ENCODE results near the gene DNTT. TPM values are rescaled to one million over a fixed set of nuclear protein-coding genes. Genes with fewer than 3 reads are reported as not detected.

DNTT gene
- total and polyA plus RNA-seq, 7 experiments from 2014 or later = 0.19 to 5.0 (median 2.0) TPM; not detected in 3

DNA sequence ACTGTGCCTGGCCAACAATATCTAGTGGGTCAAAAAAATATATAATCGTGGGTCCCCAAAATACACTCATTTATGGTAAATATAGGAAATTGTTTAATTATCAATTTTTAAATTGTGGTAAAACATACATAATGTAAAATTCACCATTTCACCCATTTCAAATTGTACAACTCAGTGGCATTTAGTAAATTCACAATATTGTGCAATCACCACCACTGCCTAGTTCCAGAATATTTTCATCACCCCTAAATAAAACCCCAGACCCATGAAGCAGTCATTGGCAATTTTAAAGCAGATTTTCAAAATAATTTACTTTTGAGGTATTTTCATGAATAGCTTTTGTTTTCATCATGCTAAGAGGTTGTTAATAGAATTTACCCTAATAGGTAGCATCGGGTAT, 43.1 kb upstream of the DNTT start:
- no peaks in the 10 kb centered on the region for H3K27me3 ChIP-seq (ENCODE audit: control insufficient read depth in 2 of 2, insufficient read depth in 2 of 2, low read length in 2 of 2)
- no peaks in the 10 kb centered on the region for H3K4me1 ChIP-seq (ENCODE audit: control insufficient read depth in 2 of 2, insufficient read depth in 2 of 2, low read length in 2 of 2)
- Mint-ChIP-seq H3K27me3 (peaks cover 0 to 3% (median 2%) of the 10 kb centered on the region in 5 donors), H3K4me3 (no peak overlapping the region), H3K4me1 (peaks cover 0 to 4% (median 0%) of the 10 kb centered on the region in 7 donors), H3K27ac (no peak overlapping the region), H3K36me3 (no peaks in the 10 kb centered on the region), H3K9me3 (no peaks in the 10 kb centered on the region)
- H3K36me3 ChIP-seq (ENCODE audit: control insufficient read depth in 2 of 3, insufficient read depth in 3 of 3, low read length in 3 of 3) = no peaks in the 10 kb centered on the region
- no peak overlapping the region for H3K27ac ChIP-seq (ENCODE audit: low read depth, low read length)
- ChIA-PET POLR2A (no interaction called here), CTCF (interaction anchor here (0.7 kb wide), 1 partner anchor 31 kb away, joined by 3 read pairs; no protein-coding TSS in a partner anchor)
- H3K9me3 ChIP-seq (ENCODE audit: control insufficient read depth in 2 of 3, low read length in 3 of 3) = no peaks in the 10 kb centered on the region
- no peak for DNase-seq
- intact Hi-C loops (cut with micrococcal nuclease) = no loop called here
- no peak overlapping the region for H3K4me3 ChIP-seq (ENCODE audit: low read length)
- ATAC-seq = no peak

DNA sequence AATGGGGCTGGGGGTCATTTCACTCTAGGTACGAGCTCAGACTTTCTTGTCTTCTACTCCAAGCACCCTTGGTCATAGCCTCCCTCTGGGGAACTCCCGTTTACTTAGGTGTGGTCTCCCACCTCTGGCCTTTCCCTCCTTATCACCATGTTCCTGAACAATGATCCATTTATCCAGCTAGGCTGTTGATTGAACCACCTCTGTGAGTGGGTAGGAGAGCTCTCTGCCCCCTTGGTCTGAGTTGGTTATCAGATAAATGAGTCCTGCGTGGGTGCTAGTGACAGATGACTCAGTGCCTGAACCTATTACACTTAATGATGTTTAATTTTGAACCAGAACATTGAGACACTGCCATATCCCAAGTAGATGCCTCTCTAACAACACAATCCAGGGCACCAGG, 42.3 kb upstream of the DNTT start:
- DNase-seq (no peak), ATAC-seq (no peak)
- Histone ChIP-seq H3K27ac (ENCODE audit: low read depth, low read length) (no peak overlapping the region), H3K4me3 (ENCODE audit: low read length) (no peak overlapping the region), H3K27me3 (ENCODE audit: control insufficient read depth in 2 of 2, insufficient read depth in 2 of 2, low read length in 2 of 2) (no peaks in the 10 kb centered on the region), H3K4me1 (ENCODE audit: control insufficient read depth in 2 of 2, insufficient read depth in 2 of 2, low read length in 2 of 2) (no peaks in the 10 kb centered on the region), H3K36me3 (ENCODE audit: control insufficient read depth in 2 of 3, insufficient read depth in 3 of 3, low read length in 3 of 3) (no peaks in the 10 kb centered on the region), H3K9me3 (ENCODE audit: control insufficient read depth in 2 of 3, low read length in 3 of 3) (no peaks in the 10 kb centered on the region)
- H3K27ac Mint-ChIP-seq = no peak overlapping the region
- H3K27me3 Mint-ChIP-seq = peaks cover 0 to 5% (median 2%) of the 10 kb centered on the region in 5 donors
- H3K36me3 Mint-ChIP-seq = no peaks in the 10 kb centered on the region
- CTCF ChIA-PET = interaction anchor here (0.7 kb wide), 1 partner anchor 32 kb away, joined by 3 read pairs; no protein-coding TSS in a partner anchor
- H3K4me3 Mint-ChIP-seq = no peak overlapping the region
- H3K4me1 Mint-ChIP-seq = peaks cover 0 to 2% (median 0%) of the 10 kb centered on the region in 7 donors
- no peaks in the 10 kb centered on the region for H3K9me3 Mint-ChIP-seq
- intact Hi-C loops (cut with micrococcal nuclease) = no loop called here
- POLR2A ChIA-PET = no interaction called here

DNA sequence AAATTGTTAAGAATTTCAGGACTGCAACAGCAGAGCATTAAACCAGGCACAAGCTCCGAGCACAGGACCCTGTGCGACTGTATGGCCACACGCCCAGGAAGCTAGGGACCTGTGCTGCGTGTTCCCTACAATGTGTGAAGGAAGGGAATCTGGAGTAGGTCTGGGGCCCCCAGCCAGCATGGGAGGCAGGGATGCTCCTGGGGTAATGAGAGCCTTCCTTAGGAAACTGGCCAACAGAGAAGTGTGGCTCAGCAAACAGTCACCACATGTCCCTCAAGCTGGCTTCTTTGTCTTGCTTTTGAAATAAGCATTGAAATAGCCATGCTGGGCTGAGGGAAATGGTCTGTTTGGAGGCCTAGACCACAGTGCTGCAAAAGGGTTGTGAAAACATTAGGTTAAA, 41.1 kb upstream of the DNTT start:
- CTCF ChIA-PET = no interaction called here
- Mint-ChIP-seq H3K27ac (peak overlapping the region in 1 of 9 donors; percentile 8), H3K4me3 (no peak overlapping the region), H3K4me1 (peaks cover 0 to 2% (median 0%) of the 10 kb centered on the region in 7 donors), H3K36me3 (no peaks in the 10 kb centered on the region), H3K27me3 (peaks cover 0 to 10% (median 2%) of the 10 kb centered on the region in 5 donors), H3K9me3 (no peaks in the 10 kb centered on the region)
- Histone ChIP-seq H3K36me3 (ENCODE audit: control insufficient read depth in 2 of 3, insufficient read depth in 3 of 3, low read length in 3 of 3) (no peaks in the 10 kb centered on the region), H3K27ac (ENCODE audit: low read depth, low read length) (no peak overlapping the region), H3K27me3 (ENCODE audit: control insufficient read depth in 2 of 2, insufficient read depth in 2 of 2, low read length in 2 of 2) (no peaks in the 10 kb centered on the region), H3K4me1 (ENCODE audit: control insufficient read depth in 2 of 2, insufficient read depth in 2 of 2, low read length in 2 of 2) (no peaks in the 10 kb centered on the region), H3K4me3 (ENCODE audit: low read length) (no peak overlapping the region), H3K9me3 (ENCODE audit: control insufficient read depth in 2 of 3, low read length in 3 of 3) (no peaks in the 10 kb centered on the region)
- ATAC-seq (no peak), DNase-seq (no peak)
- intact Hi-C loops (cut with micrococcal nuclease) = no loop called here
- POLR2A ChIA-PET = no interaction called here

DNA sequence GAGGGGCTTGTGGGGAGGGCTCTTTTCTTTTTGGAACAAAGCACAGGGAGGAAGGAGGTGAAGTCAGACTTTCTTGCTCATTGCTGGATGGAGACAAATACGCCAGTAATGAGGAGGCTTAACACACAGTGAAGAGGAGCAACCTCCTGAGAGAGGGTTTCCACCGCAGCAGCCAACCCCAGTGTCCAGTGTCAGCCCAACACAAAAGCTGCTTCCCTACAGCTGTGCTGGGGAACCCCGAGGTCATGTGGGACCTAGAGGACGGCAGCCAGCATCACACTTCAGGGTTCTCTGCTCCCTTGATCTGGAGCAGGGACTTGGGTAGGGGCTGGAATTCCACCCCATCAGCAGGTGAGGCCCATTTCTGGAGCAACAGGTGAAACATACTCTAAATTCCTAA, 40.6 kb upstream of the DNTT start:
- Histone ChIP-seq H3K27me3 (ENCODE audit: control insufficient read depth in 2 of 2, insufficient read depth in 2 of 2, low read length in 2 of 2) (no peaks in the 10 kb centered on the region), H3K27ac (ENCODE audit: low read depth, low read length) (no peak overlapping the region), H3K36me3 (ENCODE audit: control insufficient read depth in 2 of 3, insufficient read depth in 3 of 3, low read length in 3 of 3) (no peaks in the 10 kb centered on the region), H3K9me3 (ENCODE audit: control insufficient read depth in 2 of 3, low read length in 3 of 3) (no peaks in the 10 kb centered on the region), H3K4me1 (ENCODE audit: control insufficient read depth in 2 of 2, insufficient read depth in 2 of 2, low read length in 2 of 2) (no peaks in the 10 kb centered on the region), H3K4me3 (ENCODE audit: low read length) (no peak overlapping the region)
- no peak for ATAC-seq
- POLR2A ChIA-PET = no interaction called here
- no peak for DNase-seq
- Mint-ChIP-seq H3K9me3 (no peaks in the 10 kb centered on the region), H3K27ac (no peak overlapping the region), H3K27me3 (peaks cover 0 to 14% (median 2%) of the 10 kb centered on the region in 5 donors), H3K4me3 (no peak overlapping the region), H3K4me1 (peaks cover 0 to 2% (median 0%) of the 10 kb centered on the region in 7 donors), H3K36me3 (no peaks in the 10 kb centered on the region)
- CTCF ChIA-PET = no interaction called here
- intact Hi-C loops (cut with micrococcal nuclease) = no loop called here

DNA sequence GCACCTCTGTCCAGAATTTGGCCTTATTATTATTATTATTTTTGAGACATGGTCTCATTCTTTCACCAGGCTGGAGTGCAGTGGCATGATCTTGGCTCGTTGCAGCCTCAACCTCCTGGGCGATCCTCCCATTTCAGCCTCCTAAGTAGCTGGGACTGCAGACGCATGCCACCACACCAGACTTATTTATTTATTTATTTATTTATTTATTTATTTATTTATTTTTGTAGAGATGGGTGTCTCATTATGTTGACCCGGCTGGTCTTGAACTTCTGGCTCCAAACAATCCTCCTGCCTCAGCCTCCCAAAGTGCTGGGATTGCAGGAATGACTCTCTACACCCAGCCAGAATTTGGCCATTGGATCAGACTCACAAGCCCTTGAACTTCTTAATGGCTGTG, 39.3 kb upstream of the DNTT start:
- H3K9me3 Mint-ChIP-seq = peaks cover 0 to 2% (median 0%) of the 10 kb centered on the region in 11 donors
- no peaks in the 10 kb centered on the region for H3K36me3 ChIP-seq (ENCODE audit: control insufficient read depth in 2 of 3, insufficient read depth in 3 of 3, low read length in 3 of 3)
- no peak for ATAC-seq
- no peak for DNase-seq
- H3K27me3 ChIP-seq (ENCODE audit: control insufficient read depth in 2 of 2, insufficient read depth in 2 of 2, low read length in 2 of 2) = no peaks in the 10 kb centered on the region
- ChIA-PET POLR2A (no interaction called here), CTCF (interaction anchor here (1.2 kb wide), 1 partner anchor 37 kb away, joined by 3 read pairs; no protein-coding TSS in a partner anchor)
- intact Hi-C loops (cut with micrococcal nuclease) = no loop called here
- no peak overlapping the region for H3K4me3 Mint-ChIP-seq
- H3K4me1 ChIP-seq (ENCODE audit: control insufficient read depth in 2 of 2, insufficient read depth in 2 of 2, low read length in 2 of 2) = no peaks in the 10 kb centered on the region
- no peak overlapping the region for H3K27ac ChIP-seq (ENCODE audit: low read depth, low read length)
- no peak overlapping the region for H3K4me3 ChIP-seq (ENCODE audit: low read length)
- no peaks in the 10 kb centered on the region for H3K4me1 Mint-ChIP-seq
- no peak overlapping the region for H3K27ac Mint-ChIP-seq
- no peaks in the 10 kb centered on the region for H3K9me3 ChIP-seq (ENCODE audit: control insufficient read depth in 2 of 3, low read length in 3 of 3)
- peaks cover 0 to 23% (median 6%) of the 10 kb centered on the region in 5 donors for H3K27me3 Mint-ChIP-seq
- H3K36me3 Mint-ChIP-seq = no peaks in the 10 kb centered on the region

DNA sequence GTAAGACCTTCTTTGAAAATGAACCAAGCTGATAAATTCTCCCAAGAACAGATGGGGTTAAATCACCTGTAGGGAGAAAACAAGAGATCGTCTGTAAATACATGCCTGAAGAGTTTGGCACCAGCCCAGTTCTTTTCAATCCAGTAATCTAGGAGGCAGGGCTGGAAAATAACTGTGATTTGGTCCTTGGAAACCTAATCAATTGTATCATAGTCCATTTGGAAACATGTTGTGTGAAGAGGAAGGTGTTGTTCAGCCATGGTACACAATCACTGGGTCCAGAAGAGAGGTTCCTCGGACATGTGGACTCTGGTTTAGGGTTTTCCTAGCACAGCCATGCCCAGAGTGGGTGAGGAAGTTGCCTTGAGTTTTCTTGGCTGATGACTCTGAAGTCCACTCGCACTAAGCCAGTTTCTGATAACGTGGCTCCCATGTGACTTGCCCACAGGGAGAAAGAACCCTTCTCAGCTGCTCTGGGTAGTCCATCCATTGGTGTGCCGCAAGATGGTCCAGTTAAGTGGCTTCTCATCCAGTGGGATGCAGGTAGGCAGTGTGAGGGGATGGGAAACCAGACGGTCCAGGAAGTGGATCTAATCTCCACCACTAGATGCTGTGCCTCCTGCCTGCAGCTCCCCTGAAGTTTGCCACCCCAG, 38.0 kb upstream of the DNTT start:
- ATAC-seq (no peak), DNase-seq (no peak)
- no peaks in the 10 kb centered on the region for H3K4me1 Mint-ChIP-seq
- H3K27ac ChIP-seq (ENCODE audit: low read depth, low read length) = no peak overlapping the region
- no peaks in the 10 kb centered on the region for H3K27me3 ChIP-seq (ENCODE audit: control insufficient read depth in 2 of 2, insufficient read depth in 2 of 2, low read length in 2 of 2)
- no peak overlapping the region for H3K4me3 Mint-ChIP-seq
- H3K36me3 ChIP-seq (ENCODE audit: control insufficient read depth in 2 of 3, insufficient read depth in 3 of 3, low read length in 3 of 3) = no peaks in the 10 kb centered on the region
- H3K36me3 Mint-ChIP-seq = no peaks in the 10 kb centered on the region
- ChIA-PET POLR2A (no interaction called here), CTCF (no interaction called here)
- peaks cover 0 to 4% (median 0%) of the 10 kb centered on the region in 11 donors for H3K9me3 Mint-ChIP-seq
- H3K4me3 ChIP-seq (ENCODE audit: low read length) = no peak overlapping the region
- intact Hi-C loops (cut with micrococcal nuclease) = no loop called here
- H3K27me3 Mint-ChIP-seq = peaks cover 0 to 25% (median 6%) of the 10 kb centered on the region in 5 donors
- no peaks in the 10 kb centered on the region for H3K4me1 ChIP-seq (ENCODE audit: control insufficient read depth in 2 of 2, insufficient read depth in 2 of 2, low read length in 2 of 2)
- H3K9me3 ChIP-seq (ENCODE audit: control insufficient read depth in 2 of 3, low read length in 3 of 3) = no peaks in the 10 kb centered on the region
- H3K27ac Mint-ChIP-seq = no peak overlapping the region

DNA sequence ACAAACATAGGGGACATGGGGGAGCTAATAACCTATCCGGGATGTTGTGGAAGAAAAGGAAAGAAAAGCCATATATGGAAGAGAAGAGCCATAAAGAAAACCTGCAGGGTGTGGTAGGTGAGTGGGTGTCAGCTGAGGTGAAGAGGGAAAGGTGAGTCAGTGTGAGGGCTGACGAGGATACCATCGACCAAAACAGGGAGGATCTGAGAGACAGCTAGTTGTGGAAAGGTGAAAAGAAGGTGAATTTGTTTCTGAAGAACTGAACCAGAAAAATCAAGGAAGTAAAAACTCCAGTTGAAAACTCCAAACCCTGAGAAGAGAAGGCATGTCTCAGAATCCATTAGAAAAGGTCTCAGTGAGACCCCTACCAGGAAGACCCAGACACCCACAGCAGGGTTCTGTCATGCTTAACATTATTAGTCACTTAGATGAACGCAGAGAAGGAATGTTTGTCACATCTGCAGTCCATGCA, 37.0 kb upstream of the DNTT start:
- ChIA-PET POLR2A (no interaction called here), CTCF (no interaction called here)
- no peak for DNase-seq
- Mint-ChIP-seq H3K4me3 (no peak overlapping the region), H3K36me3 (no peaks in the 10 kb centered on the region), H3K4me1 (no peaks in the 10 kb centered on the region), H3K27me3 (peaks cover 0 to 25% (median 6%) of the 10 kb centered on the region in 5 donors), H3K9me3 (peaks cover 0 to 4% (median 0%) of the 10 kb centered on the region in 11 donors), H3K27ac (no peak overlapping the region)
- no peak overlapping the region for H3K4me3 ChIP-seq (ENCODE audit: low read length)
- intact Hi-C loops (cut with micrococcal nuclease) = no loop called here
- H3K9me3 ChIP-seq (ENCODE audit: control insufficient read depth in 2 of 3, low read length in 3 of 3) = no peaks in the 10 kb centered on the region
- no peak overlapping the region for H3K27ac ChIP-seq (ENCODE audit: low read depth, low read length)
- H3K27me3 ChIP-seq (ENCODE audit: control insufficient read depth in 2 of 2, insufficient read depth in 2 of 2, low read length in 2 of 2) = no peaks in the 10 kb centered on the region
- no peaks in the 10 kb centered on the region for H3K36me3 ChIP-seq (ENCODE audit: control insufficient read depth in 2 of 3, insufficient read depth in 3 of 3, low read length in 3 of 3)
- H3K4me1 ChIP-seq (ENCODE audit: control insufficient read depth in 2 of 2, insufficient read depth in 2 of 2, low read length in 2 of 2) = no peaks in the 10 kb centered on the region
- no peak for ATAC-seq

Measured in naive thymus-derived CD4-positive, alpha-beta T cell (primary cell).